Activated naive CD8-positive, alpha-beta T cell treated with anti-CD3 and anti-CD28 coated beads, Interleukin-2, amount 50 U/mL, for 16 hours (primary cell): ENCODE measurements around the gene CTNNA1.
"Not testable (repeated sequence)": the region's sequence is repeated elsewhere in the genome, so short reads cannot be mapped to it uniquely, and the experiment has no call there.

Source experiments
- DNase-seq: peaks from one replicate; pipeline ENCODE4 v3.0.0-alpha.2; 2020; ENCODE audit warnings: low read depth, low spot score

The CTNNA1 gene

GRCh38 chr5:138752951-138753793 is at the start of gene CTNNA1:
Gene CTNNA1, plus strand, starts transcription at chr5:138753425. Its CDS starts 28,500 bp downstream, at chr5:138781925.
- no peak for DNase-seq

GRCh38 chr5:138703777-138704176 is 49.4 kb upstream of the CTNNA1 start:
- not testable (repeated sequence) for DNase-seq

- no peak for DNase-seq
These were observed 48.2 kb upstream of the CTNNA1 start for GRCh38 chr5:138705007-138705406.

GRCh38 chr5:138705567-138705966 is 47.7 kb upstream of the CTNNA1 start:
- no peak for DNase-seq

- no peak for DNase-seq
These were observed 46.4 kb upstream of the CTNNA1 start for GRCh38 chr5:138706655-138707480.

- no peak for DNase-seq
These were observed 44.4 kb upstream of the CTNNA1 start for GRCh38 chr5:138708791-138709190.

- no peak for DNase-seq
These were observed 44.0 kb upstream of the CTNNA1 start for GRCh38 chr5:138709202-138709601.

- no peak for DNase-seq
These were observed 42.1 kb upstream of the CTNNA1 start for GRCh38 chr5:138711087-138711486.

GRCh38 chr5:138711811-138712210 is 41.4 kb upstream of the CTNNA1 start:
- no peak for DNase-seq

GRCh38 chr5:138712324-138712723 is 40.9 kb upstream of the CTNNA1 start:
- no peak for DNase-seq

- no peak for DNase-seq
These were observed 40.4 kb upstream of the CTNNA1 start for GRCh38 chr5:138712791-138713190.

GRCh38 chr5:138713247-138713646 is 40.0 kb upstream of the CTNNA1 start:
- no peak for DNase-seq

- no peak for DNase-seq
These were observed 38.5 kb upstream of the CTNNA1 start for GRCh38 chr5:138714694-138715093.

- DNase-seq: not testable (repeated sequence)
These were observed 37.2 kb upstream of the CTNNA1 start for GRCh38 chr5:138715931-138716432.

GRCh38 chr5:138716456-138716924 is 36.7 kb upstream of the CTNNA1 start:
- no peak for DNase-seq

GRCh38 chr5:138717399-138717798 is 35.8 kb upstream of the CTNNA1 start:
- no peak for DNase-seq

- no peak for DNase-seq
These were observed 33.4 kb upstream of the CTNNA1 start for GRCh38 chr5:138719811-138720210.

- DNase-seq: no peak
These were observed 32.4 kb upstream of the CTNNA1 start for GRCh38 chr5:138720840-138721239.

GRCh38 chr5:138721979-138722378 is 31.2 kb upstream of the CTNNA1 start:
- no peak for DNase-seq

- DNase-seq: no peak
These were observed 30.6 kb upstream of the CTNNA1 start for GRCh38 chr5:138722544-138723177.

- DNase-seq: no peak
These were observed 28.6 kb upstream of the CTNNA1 start for GRCh38 chr5:138724470-138725146.
